GM23248 (cell line): ENCODE data around the gene DYNLRB2. TPM values are rescaled to one million over a fixed set of nuclear protein-coding genes. Genes with fewer than 3 reads are reported as not detected.

ENCODE experiments used
- DNase-seq: peaks from one replicate; pipeline ENCODE4 v3.0.0-alpha.2; 2015
- H2AFZ ChIP-seq: fragments of 200-600 bp; sonication (generic); 2 replicates; pipeline ENCODE4 v1.6.1; 2016; ENCODE audit warnings: antibody characterized with exemption
- H3F3A ChIP-seq: fragments of 200-600 bp; sonication (generic); 2 replicates; pipeline ENCODE4 v1.6.1; 2016; ENCODE audit warnings: mild to moderate bottlenecking, antibody characterized with exemption, mixed run types; ENCODE audit not compliant: insufficient read depth
- H3K27ac ChIP-seq: fragments of 200-600 bp; sonication (generic); 2 replicates; pipeline ENCODE4 v1.5.1; 2016; ENCODE audit warnings: mild to moderate bottlenecking
- H3K27me3 ChIP-seq: fragments of 200-600 bp; sonication (generic); replicated peaks from 2 replicates; pipeline ENCODE4 v1.6.1; 2016; ENCODE audit warnings: mild to moderate bottlenecking; ENCODE audit not compliant: insufficient read depth
- H3K36me3 ChIP-seq: fragments of 200-600 bp; sonication (generic); 2 replicates; pipeline ENCODE4 v1.6.1; 2016; ENCODE audit warnings: low read depth, mild to moderate bottlenecking
- H3K4me1 ChIP-seq: fragments of 200-600 bp; sonication (generic); 2 replicates; pipeline ENCODE4 v1.6.1; 2016; ENCODE audit warnings: mild to moderate bottlenecking; ENCODE audit not compliant: insufficient read depth
- H3K4me2 ChIP-seq: fragments of 200-600 bp; sonication (generic); one replicate; pipeline ENCODE4 v1.6.1; 2016; ENCODE audit warnings: mild to moderate bottlenecking; ENCODE audit not compliant: unreplicated experiment
- H3K4me3 ChIP-seq: fragments of 200-600 bp; sonication (generic); 2 replicates; pipeline ENCODE4 v1.5.1; 2016; ENCODE audit warnings: mild to moderate bottlenecking
- H3K79me2 ChIP-seq: fragments of 200-600 bp; sonication (generic); 2 replicates; pipeline ENCODE4 v1.6.1; 2016; ENCODE audit warnings: mild to moderate bottlenecking; ENCODE audit not compliant: insufficient read depth
- H3K9ac ChIP-seq: fragments of 200-600 bp; sonication (generic); 2 replicates; pipeline ENCODE4 v1.6.1; 2016; ENCODE audit warnings: mild to moderate bottlenecking
- H3K9me2 ChIP-seq: fragments of 200-600 bp; sonication (generic); 2 replicates; pipeline ENCODE4 v1.6.1; 2016; ENCODE audit warnings: mixed run types, mild to moderate bottlenecking, moderate library complexity; ENCODE audit not compliant: insufficient read depth
- H3K9me3 ChIP-seq: fragments of 200-600 bp; sonication (generic); one replicate; pipeline ENCODE4 v1.6.1; 2017; ENCODE audit warnings: low read depth
- H4K20me1 ChIP-seq: fragments of 200-600 bp; sonication (generic); 2 replicates; pipeline ENCODE4 v1.6.0; 2016; ENCODE audit not compliant: insufficient read depth
- EZH2 ChIP-seq: fragments of 200-600 bp; sonication (generic); IDR thresholded peaks from 2 replicates; pipeline ENCODE4 v1.6.1; 2018; ENCODE audit warnings: antibody characterized with exemption, mild to moderate bottlenecking; ENCODE audit not compliant: insufficient read depth, poor library complexity, severe bottlenecking
- EZH2phosphoT487 ChIP-seq: fragments of 200-600 bp; sonication (generic); IDR thresholded peaks from 2 replicates; pipeline ENCODE4 v1.6.1; 2018; ENCODE audit warnings: antibody characterized with exemption, moderate library complexity, mild to moderate bottlenecking, low read depth; ENCODE audit not compliant: insufficient read depth
- WGBS, 2 experiments: methylation state at CpG; one replicate each; pipeline ENCODE4 v1.1.6; 2015 to 2017; ENCODE audit warnings: low lambda C conversion rate in 2 of 2, low coverage in 1 of 2; ENCODE audit errors: missing lambda C conversion rate in 2 of 2; 5-methylcytosine and 5-hydroxymethylcytosine counted together
- in situ Hi-C: fragments of 300-500 bp; cut with MboI; formaldehyde crosslinking; loops from 2 replicates; pipeline ENCODE4 v1.15.0; 2020
- polyA plus RNA-seq: library from polyadenylated mRNA; unstranded; fragments of >200 nt; fragmentation: Nextera tagmentation; extraction: Ambion mirVana; gene quantifications from 2 replicates; pipeline ENCODE4 v1.2.1, GENCODE V29; 2016
- total RNA-seq: library from RNA; depleted of rRNA; stranded (reverse); fragments of >200 nt; shearing (Covaris generic); gene quantifications from 2 replicates; pipeline ENCODE4 v1.2.3, GENCODE V29; 2014

Gene DYNLRB2
- total and polyA plus RNA-seq, 2 experiments from 2014 or later, result not detected

GRCh38 chr16:80526418-80527061, 14.3 kb upstream of the DYNLRB2 start:
- no peak for TF ChIP-seq EZH2
- no peak for TF ChIP-seq EZH2phosphoT487
- Histone ChIP-seq H3K9me2 (no peaks in the 10 kb centered on the region), H2AFZ (no peak overlapping the region), H3K36me3 (no peaks in the 10 kb centered on the region), H3K27me3 (no peaks in the 10 kb centered on the region), H3K79me2 (no peaks in the 10 kb centered on the region), H3K9ac (no peak overlapping the region), H3K9me3 (no peaks in the 10 kb centered on the region), H3F3A (no peaks in the 10 kb centered on the region), H3K4me2 (no peak overlapping the region), H3K4me3 (no peak overlapping the region), H4K20me1 (no peaks in the 10 kb centered on the region), H3K4me1 (no peaks in the 10 kb centered on the region), H3K27ac (no peak overlapping the region)
- DNase-seq, result peak; percentile 76
- 19 to 21% methylated on average over 6 of the region's 6 CpGs for WGBS, 2 experiments
- in situ Hi-C loops, result no loop called here

DNA sequence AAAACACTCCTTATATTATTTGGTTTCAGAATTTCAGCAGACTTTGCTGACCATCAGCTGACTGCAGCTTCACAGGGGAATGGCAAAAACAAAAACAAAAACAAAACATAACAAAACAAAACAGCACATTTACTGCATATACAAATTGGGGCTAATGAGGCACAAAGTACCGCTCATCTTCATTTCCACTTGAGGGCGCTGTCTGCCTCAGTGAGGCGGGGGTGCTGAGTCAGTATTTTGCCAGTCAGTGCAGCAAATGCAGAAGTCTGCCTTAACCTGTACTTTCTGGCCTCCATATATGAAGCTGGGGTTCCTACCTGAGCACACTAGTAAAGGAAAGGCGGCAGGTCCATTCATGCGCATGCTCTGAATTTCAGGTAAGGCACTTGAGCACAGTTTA, 13.5 kb upstream of the DYNLRB2 start:
- 56 to 61% methylated on average over 5 of the region's 5 CpGs for WGBS, 2 experiments
- no peaks in the 10 kb centered on the region for H3K36me3 ChIP-seq
- in situ Hi-C loops, result no loop called here
- H3K4me3 ChIP-seq, result no peak overlapping the region
- TF ChIP-seq EZH2, result no peak
- no peak for TF ChIP-seq EZH2phosphoT487
- H3K4me1 ChIP-seq, result no peaks in the 10 kb centered on the region
- no peak overlapping the region for H3K9ac ChIP-seq
- peak; percentile 50 for DNase-seq
- H3K27me3 ChIP-seq, result no peaks in the 10 kb centered on the region; the same call in 1 of the 2 replicates
- no peaks in the 10 kb centered on the region for H3K79me2 ChIP-seq
- H2AFZ ChIP-seq, result no peak overlapping the region
- H3K4me2 ChIP-seq, result no peak overlapping the region
- no peaks in the 10 kb centered on the region for H3K9me3 ChIP-seq
- H3F3A ChIP-seq, result no peaks in the 10 kb centered on the region
- H3K9me2 ChIP-seq, result no peaks in the 10 kb centered on the region
- no peak overlapping the region for H3K27ac ChIP-seq
- no peaks in the 10 kb centered on the region for H4K20me1 ChIP-seq

DNA sequence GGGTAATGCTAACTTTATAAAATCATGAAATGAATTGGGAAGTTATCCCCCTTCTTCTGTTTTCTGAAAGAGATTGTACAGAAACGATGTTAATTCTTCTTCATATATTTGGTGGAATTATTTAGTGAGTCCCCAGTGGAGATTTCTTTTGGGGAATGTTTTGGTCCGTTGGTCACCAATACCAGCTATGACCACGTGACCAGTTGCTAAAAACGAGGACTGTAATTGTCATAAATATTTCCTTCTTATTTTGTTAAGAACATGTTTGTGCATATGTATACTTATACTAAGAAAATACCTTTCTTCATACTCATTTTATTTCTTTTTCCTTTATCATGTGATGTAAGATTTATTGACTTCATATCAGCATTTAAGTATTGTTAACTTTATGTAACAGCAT, 10.3 kb upstream of the DYNLRB2 start:
- WGBS, 2 experiments, result 48 to 56% methylated on average over 4 of the region's 4 CpGs
- Histone ChIP-seq H3K9ac (no peak overlapping the region), H3K27ac (no peak overlapping the region), H3K4me2 (no peak overlapping the region), H3K4me3 (no peak overlapping the region), H3K9me3 (no peaks in the 10 kb centered on the region), H2AFZ (no peak overlapping the region), H4K20me1 (no peaks in the 10 kb centered on the region), H3K27me3 (no peaks in the 10 kb centered on the region; the same call in 1 of the 2 replicates), H3K36me3 (no peaks in the 10 kb centered on the region), H3K4me1 (no peaks in the 10 kb centered on the region), H3K9me2 (no peaks in the 10 kb centered on the region), H3F3A (no peaks in the 10 kb centered on the region), H3K79me2 (no peaks in the 10 kb centered on the region)
- in situ Hi-C loops, result loop anchor here (10.0 kb wide), 1 partner anchor 284 kb away; no protein-coding TSS in a partner anchor
- no peak for DNase-seq
- no peak for TF ChIP-seq EZH2
- no peak for TF ChIP-seq EZH2phosphoT487

GRCh38 chr16:80536238-80536637, 4.6 kb upstream of the DYNLRB2 start:
- Histone ChIP-seq H3K9me3 (no peaks in the 10 kb centered on the region), H3K9ac (no peak overlapping the region), H3K27ac (no peak overlapping the region), H3K9me2 (0 out of 2 replicates have a peak, but pooled peaks cover 5% of the 10 kb centered on the region), H3K4me2 (no peak overlapping the region), H3K36me3 (no peaks in the 10 kb centered on the region), H3F3A (no peaks in the 10 kb centered on the region), H3K4me3 (no peak overlapping the region), H3K27me3 (no peaks in the 10 kb centered on the region; the same call in 1 of the 2 replicates), H3K4me1 (no peaks in the 10 kb centered on the region; the same call in 1 of the 2 replicates), H4K20me1 (no peaks in the 10 kb centered on the region), H2AFZ (no peak overlapping the region), H3K79me2 (no peaks in the 10 kb centered on the region)
- TF ChIP-seq EZH2, result no peak
- TF ChIP-seq EZH2phosphoT487, result no peak
- in situ Hi-C loops, result loop anchor here (10.0 kb wide), 1 partner anchor 279 kb away; no protein-coding TSS in a partner anchor
- no peak for DNase-seq
- 44 to 55% methylated on average over 2 of the region's 2 CpGs for WGBS, 2 experiments
